GM12801 (cell line): Measurements from ENCODE around the gene EPHA8.

Experiments used
- CTCF ChIP-seq: IDR thresholded peaks from one replicate; pipeline ENCODE4 v1.5.1; 2011; ENCODE audit warnings: control low read depth; ENCODE audit not compliant: insufficient read length; ENCODE audit errors: extremely low read depth

EPHA8 gene

GRCh38 chr1:22537441-22538139, 25.7 kb upstream of the EPHA8 start:
- no peak for TF ChIP-seq CTCF

DNA sequence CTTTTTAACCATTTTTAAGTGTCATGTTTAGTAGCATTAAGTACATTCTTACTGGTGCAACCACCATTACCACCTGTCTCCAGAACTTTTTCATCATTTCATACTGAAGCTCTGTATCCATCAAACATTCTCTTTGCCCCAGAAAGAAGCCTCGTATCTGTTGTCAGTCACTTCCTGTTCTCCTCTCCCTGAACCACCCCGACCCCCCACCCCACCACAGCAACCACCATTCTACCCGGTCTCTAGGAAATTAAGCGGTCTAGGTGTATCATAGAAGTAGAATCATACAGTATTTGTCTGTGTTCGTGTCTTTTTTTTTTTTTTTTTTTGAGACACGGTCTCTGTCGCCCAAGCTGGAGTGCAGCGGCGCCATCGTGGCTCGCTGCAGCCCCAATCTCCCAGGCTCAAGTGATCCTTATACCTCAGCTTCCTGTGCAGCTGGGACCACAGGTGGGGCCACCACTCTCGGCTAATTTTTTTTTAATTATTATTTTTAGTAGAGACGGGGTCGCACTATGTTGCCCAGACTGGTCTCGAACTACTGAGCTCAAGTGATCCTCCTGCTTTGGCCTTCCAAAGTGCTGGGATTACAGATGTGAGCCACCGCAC, 23.7 kb upstream of the EPHA8 start:
- TF ChIP-seq CTCF: no peak

DNA sequence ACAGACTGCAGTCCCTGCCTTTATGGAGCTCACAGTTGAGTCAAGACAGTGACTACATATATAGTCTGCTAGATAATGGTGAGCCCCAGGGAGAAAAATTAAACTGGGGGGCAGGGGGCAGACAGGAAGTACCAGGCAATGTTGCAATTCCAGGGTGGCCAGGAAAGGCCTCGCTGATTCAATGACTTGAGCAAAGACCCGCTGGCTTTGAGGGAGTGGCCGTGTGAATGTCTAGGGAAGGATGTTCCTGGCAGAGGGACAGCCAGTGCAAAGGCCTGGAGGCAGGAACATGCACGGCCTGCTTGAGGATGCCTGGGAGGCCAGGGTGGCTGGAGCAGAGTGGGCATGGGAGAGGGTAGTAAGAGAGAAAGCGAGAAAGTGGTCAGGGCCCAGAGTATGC, 23.0 kb upstream of the EPHA8 start:
- no peak for TF ChIP-seq CTCF

- no peak for TF ChIP-seq CTCF
Measured at GRCh38 chr1:22542886-22543285, 20.4 kb upstream of the EPHA8 start.

- no peak for TF ChIP-seq CTCF
Measured at GRCh38 chr1:22543679-22544078, 19.6 kb upstream of the EPHA8 start.

- TF ChIP-seq CTCF: no peak
Measured at GRCh38 chr1:22544606-22545005, 18.7 kb upstream of the EPHA8 start.

DNA sequence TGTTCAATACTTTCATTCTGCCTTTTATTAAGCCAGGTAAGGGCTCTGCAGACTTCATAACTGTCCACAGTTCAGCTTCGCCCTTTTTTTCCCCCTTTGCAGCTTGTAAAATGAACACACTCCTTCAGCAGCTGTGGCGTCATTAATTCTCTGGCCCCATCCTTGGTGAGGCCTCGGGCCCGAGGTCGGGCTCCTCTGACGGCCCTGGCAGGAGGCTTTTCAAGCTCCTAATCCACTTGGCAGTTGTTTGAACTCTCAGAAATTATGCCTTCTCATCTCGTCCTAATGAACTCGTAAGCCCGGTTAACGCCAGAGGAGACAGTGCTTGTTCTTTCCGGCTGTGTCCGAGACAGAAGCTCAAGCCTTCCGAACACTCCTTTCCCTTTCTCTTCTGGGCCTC, 18.1 kb upstream of the EPHA8 start:
- TF ChIP-seq CTCF: no peak
